ENCODE results near the gene WFS1. TPM values are rescaled to one million over a fixed set of nuclear protein-coding genes. Genes with fewer than 3 reads are reported as not detected.

WFS1 gene
- total and polyA plus RNA-seq, 9 of the 15 experiments (the other 6 are each of a cell fraction or from before 2014, with no cell fraction given): 0.01 to 0.29 (median 0.03) TPM; not detected in 5

DNA sequence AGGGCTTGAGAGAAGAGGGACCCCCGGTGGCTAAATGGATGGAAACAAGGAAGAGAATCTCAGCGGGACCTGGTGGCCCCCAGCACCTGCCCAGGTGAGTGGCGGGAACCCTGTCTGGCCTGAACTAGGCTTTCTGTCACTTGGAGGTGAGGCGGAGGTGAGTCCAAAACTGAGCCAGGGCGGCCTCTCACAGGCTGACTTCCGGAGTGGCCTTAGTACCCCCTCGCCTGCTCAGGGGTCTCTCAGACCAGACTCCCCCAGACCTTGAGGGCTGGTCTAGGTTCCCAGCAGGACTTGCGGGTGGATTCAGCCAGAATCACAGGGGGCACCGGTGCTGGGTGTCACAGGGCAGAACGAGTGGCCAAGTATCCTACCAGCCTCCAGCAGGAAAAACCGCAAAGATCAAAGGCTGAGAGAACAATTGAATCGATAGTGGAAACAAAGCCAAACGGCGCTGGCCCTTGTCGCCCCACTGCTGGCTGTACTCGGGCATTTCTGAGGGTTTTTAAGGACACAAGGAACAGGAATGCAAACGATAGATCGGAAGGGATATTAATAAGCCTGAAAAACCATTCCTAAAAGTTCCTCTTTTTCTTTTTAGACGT lies 67.8 kb downstream of the WFS1 start:
- ATAC-seq (no peak), FAIRE-seq (no peak), DNase-seq (ENCODE audit: extremely low read depth in 1 of 4, low spot score in 3 of 4) (no peak)
- Histone ChIP-seq H3K27me3 (ENCODE audit: control insufficient read depth in 2 of 2, insufficient read depth in 2 of 2, low read length in 2 of 2) (peaks cover 0 to 8% of the 10 kb centered on the region in 2 experiments; a peak in 2 of 5 replicates), H3K4me1 (replicated peaks in 1 of 2; ENCODE audit: control insufficient read depth in 2 of 2, insufficient read depth in 2 of 2, low read length in 2 of 2) (peaks cover 0 to 3% of the 10 kb centered on the region in 2 experiments; a peak in 1 of 5 replicates), H4K20me1 (replicated peaks; ENCODE audit: control insufficient read depth, insufficient read depth, low read length) (no peaks in the 10 kb centered on the region), H3K27ac (ENCODE audit: extremely low read depth, low read depth, low read length) (no peak overlapping the region), H3K36me3 (ENCODE audit: control insufficient read depth, insufficient read depth, low read length) (no peaks in the 10 kb centered on the region), H3K4me3 (no peak overlapping the region), H3K79me2 (ENCODE audit: control insufficient read depth, insufficient read depth, low read length) (no peaks in the 10 kb centered on the region), H3K4me2 (ENCODE audit: insufficient read depth, low read length) (no peak overlapping the region), H3K9ac (ENCODE audit: insufficient read depth in 1 of 2, low read depth in 2 of 2, low read length in 2 of 2) (no peak overlapping the region), H2AFZ (ENCODE audit: low read depth, low read length) (no peak overlapping the region), H3K9me1 (ENCODE audit: control insufficient read depth, insufficient read depth, low read length) (no peaks in the 10 kb centered on the region), H3K9me3 (replicated peaks; ENCODE audit: control insufficient read depth, insufficient read depth, low read depth, low read length) (no peaks in the 10 kb centered on the region)
- TF ChIP-seq E2F5 (CRISPR knock-in tag; IDR thresholded peaks at IDR 0.05) (no peak), E2F8 (IDR thresholded peaks at IDR 0.05; ENCODE audit: low read depth, partially characterized antibody) (no peak), CBFA2T3 (IDR thresholded peaks at IDR 0.05) (no peak), SREBF2 (CRISPR knock-in tag; IDR thresholded peaks at IDR 0.05) (no peak), SIX5 (IDR thresholded peaks at IDR 0.05; ENCODE audit: borderline replicate concordance in 1 of 2, insufficient read depth in 1 of 2, low read depth in 1 of 2, low read length in 2 of 2) (no peak), ZNF695 (CRISPR knock-in tag; IDR thresholded peaks at IDR 0.05) (no peak), SMAD4 (CRISPR knock-in tag; conservative IDR thresholded peaks at IDR 0.05) (no peak)
- TF ChIP-seq, protein P1, sequence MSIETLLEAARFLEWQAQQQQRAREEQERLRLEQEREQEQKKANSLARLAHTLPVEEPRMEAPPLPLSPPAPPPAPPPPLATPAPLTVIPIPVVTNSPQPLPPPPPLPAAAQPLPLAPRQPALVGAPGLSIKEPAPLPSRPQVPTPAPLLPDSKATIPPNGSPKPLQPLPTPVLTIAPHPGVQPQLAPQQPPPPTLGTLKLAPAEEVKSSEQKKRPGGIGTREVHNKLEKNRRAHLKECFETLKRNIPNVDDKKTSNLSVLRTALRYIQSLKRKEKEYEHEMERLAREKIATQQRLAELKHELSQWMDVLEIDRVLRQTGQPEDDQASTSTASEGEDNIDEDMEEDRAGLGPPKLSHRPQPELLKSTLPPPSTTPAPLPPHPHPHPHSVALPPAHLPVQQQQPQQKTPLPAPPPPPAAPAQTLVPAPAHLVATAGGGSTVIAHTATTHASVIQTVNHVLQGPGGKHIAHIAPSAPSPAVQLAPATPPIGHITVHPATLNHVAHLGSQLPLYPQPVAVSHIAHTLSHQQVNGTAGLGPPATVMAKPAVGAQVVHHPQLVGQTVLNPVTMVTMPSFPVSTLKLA (conservative IDR thresholded peaks at IDR 0.05): no peak
- intact Hi-C loops (cut with micrococcal nuclease) (no loop called here), in situ Hi-C loops (cut with MboI) (no loop called here)
- ChIA-PET CTCF (ENCODE audit: low intra/inter-chr PET ratio) (no interaction called here), POLR2A (no interaction called here)
- WGBS (ENCODE audit: insufficient coverage, low coverage, missing lambda C conversion rate): 1% methylated on average over 17 of the region's 19 CpGs
- BruUV-seq (replicated peaks): no TSS peak

All from K562 (cell line).